Activated T-cell treated with anti-CD3 and anti-CD28 coated beads, Interleukin-2, amount 50 U/mL, for 24 hours (primary cell): Measurements from ENCODE around the gene RNF4.

Experiments used
- DNase-seq: peaks from one replicate; pipeline ENCODE4 v3.0.0-alpha.2; 2020
- H3K27ac Mint-ChIP-seq: 2 replicates; pipeline ENCODE4 v1.8.0; 2020; ENCODE audit warnings: mild to moderate bottlenecking, mixed read lengths
- H3K27me3 Mint-ChIP-seq: 2 replicates; pipeline ENCODE4 v1.8.0; 2020; ENCODE audit warnings: mixed read lengths
- H3K36me3 Mint-ChIP-seq: 2 replicates; pipeline ENCODE4 v1.8.0; 2020; ENCODE audit warnings: low read depth, mixed read lengths
- H3K4me1 Mint-ChIP-seq: 2 replicates; pipeline ENCODE4 v1.8.0; 2020; ENCODE audit warnings: low read depth, mixed read lengths
- H3K4me3 Mint-ChIP-seq: 2 replicates; pipeline ENCODE4 v1.8.0; 2020; ENCODE audit warnings: mild to moderate bottlenecking, moderate library complexity, mixed read lengths
- H3K9me3 Mint-ChIP-seq: 2 replicates; pipeline ENCODE4 v1.8.0; 2020; ENCODE audit warnings: mixed read lengths

The RNF4 gene

GRCh38 chr4:2432991-2433530 lies 35.8 kb upstream of the RNF4 start:
- no peak for DNase-seq
- no peaks in the 10 kb centered on the region for H3K27me3 Mint-ChIP-seq

DNA sequence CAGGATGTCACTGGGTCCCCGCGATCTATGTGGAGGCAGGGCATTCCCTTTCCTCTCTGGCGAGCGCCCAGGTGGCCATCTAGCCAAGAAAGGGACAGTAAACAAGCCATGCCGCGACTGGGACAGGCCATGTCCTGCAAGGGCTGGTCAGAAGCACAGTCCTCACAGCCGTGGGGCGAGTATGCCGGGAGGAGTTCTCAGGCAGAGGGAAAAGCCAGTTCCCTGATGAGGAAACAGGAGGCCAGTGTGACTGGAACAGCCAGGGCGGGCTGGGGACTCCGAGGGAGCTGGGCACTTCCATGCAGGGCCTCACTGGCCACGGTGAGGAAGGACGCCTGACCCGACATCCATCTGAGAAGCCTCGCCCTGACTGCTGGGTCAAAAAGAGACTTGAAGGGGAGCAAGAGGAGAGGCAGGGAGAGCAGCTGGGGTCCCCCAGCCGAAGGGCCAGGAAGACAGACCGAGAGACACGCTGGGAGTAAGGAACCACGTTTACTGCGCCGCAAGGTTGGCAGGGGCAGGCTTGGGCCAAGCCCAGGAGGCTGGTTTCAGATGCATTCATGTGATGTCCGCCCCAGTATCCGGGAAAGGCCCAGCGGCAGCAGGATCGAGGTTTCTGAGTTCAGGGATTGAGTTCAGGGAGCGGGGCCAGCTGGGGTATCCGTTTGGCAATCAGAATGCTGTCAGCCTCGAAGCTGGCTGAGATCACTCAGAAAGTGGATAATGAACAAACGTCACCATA lies 35.1 kb upstream of the RNF4 start:
- no peaks in the 10 kb centered on the region for H3K4me1 Mint-ChIP-seq
- H3K36me3 Mint-ChIP-seq, result no peaks in the 10 kb centered on the region

More at GRCh38 chr4:2432991-2433530, 35.8 kb upstream of the RNF4 start:
- no peak overlapping the region for H3K4me3 Mint-ChIP-seq
- H3K4me1 Mint-ChIP-seq, result no peaks in the 10 kb centered on the region
- no peak overlapping the region for H3K27ac Mint-ChIP-seq
- no peaks in the 10 kb centered on the region for H3K9me3 Mint-ChIP-seq
- H3K36me3 Mint-ChIP-seq, result no peaks in the 10 kb centered on the region

DNA sequence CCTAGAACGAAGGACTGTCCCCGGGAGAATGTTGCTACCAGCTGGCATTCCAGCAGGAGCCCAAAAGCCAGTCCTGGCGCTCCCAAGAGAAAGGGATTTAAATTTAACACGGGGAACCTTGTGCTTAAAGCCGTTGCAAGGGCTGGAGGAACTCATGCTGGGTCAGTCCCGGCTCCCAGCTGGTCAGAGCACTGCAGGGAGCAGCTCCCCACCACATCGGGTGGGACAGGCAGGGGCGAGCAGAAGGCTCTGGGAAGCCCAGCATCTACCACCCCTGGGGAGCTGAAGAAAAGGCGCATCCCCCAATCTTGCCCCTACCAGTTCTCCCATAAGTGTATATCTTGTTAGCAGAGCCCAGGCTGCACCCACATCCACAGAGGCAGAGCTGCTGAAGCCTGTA lies 34.5 kb upstream of the RNF4 start:
- H3K9me3 Mint-ChIP-seq, result no peaks in the 10 kb centered on the region
- peaks cover under 1% of the 10 kb centered on the region for H3K4me1 Mint-ChIP-seq
- DNase-seq, result no peak
- H3K27me3 Mint-ChIP-seq, result no peaks in the 10 kb centered on the region
- H3K27ac Mint-ChIP-seq, result no peak overlapping the region
- H3K4me3 Mint-ChIP-seq, result no peak overlapping the region
- no peaks in the 10 kb centered on the region for H3K36me3 Mint-ChIP-seq

More for the DNA sequence above, 35.1 kb upstream of the RNF4 start:
- no peaks in the 10 kb centered on the region for H3K27me3 Mint-ChIP-seq
- H3K27ac Mint-ChIP-seq, result no peak overlapping the region
- no peak for DNase-seq
- H3K9me3 Mint-ChIP-seq, result no peaks in the 10 kb centered on the region
- no peak overlapping the region for H3K4me3 Mint-ChIP-seq

- Mint-ChIP-seq H3K27ac (no peak overlapping the region), H3K9me3 (no peaks in the 10 kb centered on the region), H3K27me3 (no peaks in the 10 kb centered on the region), H3K4me3 (no peak overlapping the region), H3K4me1 (peaks cover 3% of the 10 kb centered on the region), H3K36me3 (no peaks in the 10 kb centered on the region)
- no peak for DNase-seq
Observed at GRCh38 chr4:2436301-2436700, 32.6 kb upstream of the RNF4 start.

GRCh38 chr4:2436761-2437474 lies 32.0 kb upstream of the RNF4 start:
- H3K27ac Mint-ChIP-seq, result no peak overlapping the region
- H3K9me3 Mint-ChIP-seq, result no peaks in the 10 kb centered on the region
- H3K36me3 Mint-ChIP-seq, result no peaks in the 10 kb centered on the region
- H3K4me3 Mint-ChIP-seq, result no peak overlapping the region
- peaks cover 7% of the 10 kb centered on the region for H3K4me1 Mint-ChIP-seq
- DNase-seq, result no peak
- no peaks in the 10 kb centered on the region for H3K27me3 Mint-ChIP-seq

- Mint-ChIP-seq H3K4me3 (no peak overlapping the region), H3K36me3 (no peaks in the 10 kb centered on the region), H3K27me3 (no peaks in the 10 kb centered on the region), H3K9me3 (no peaks in the 10 kb centered on the region), H3K27ac (no peak overlapping the region), H3K4me1 (peaks cover 7% of the 10 kb centered on the region)
- DNase-seq, result no peak
Observed at GRCh38 chr4:2437475-2438215, 31.3 kb upstream of the RNF4 start.

DNA sequence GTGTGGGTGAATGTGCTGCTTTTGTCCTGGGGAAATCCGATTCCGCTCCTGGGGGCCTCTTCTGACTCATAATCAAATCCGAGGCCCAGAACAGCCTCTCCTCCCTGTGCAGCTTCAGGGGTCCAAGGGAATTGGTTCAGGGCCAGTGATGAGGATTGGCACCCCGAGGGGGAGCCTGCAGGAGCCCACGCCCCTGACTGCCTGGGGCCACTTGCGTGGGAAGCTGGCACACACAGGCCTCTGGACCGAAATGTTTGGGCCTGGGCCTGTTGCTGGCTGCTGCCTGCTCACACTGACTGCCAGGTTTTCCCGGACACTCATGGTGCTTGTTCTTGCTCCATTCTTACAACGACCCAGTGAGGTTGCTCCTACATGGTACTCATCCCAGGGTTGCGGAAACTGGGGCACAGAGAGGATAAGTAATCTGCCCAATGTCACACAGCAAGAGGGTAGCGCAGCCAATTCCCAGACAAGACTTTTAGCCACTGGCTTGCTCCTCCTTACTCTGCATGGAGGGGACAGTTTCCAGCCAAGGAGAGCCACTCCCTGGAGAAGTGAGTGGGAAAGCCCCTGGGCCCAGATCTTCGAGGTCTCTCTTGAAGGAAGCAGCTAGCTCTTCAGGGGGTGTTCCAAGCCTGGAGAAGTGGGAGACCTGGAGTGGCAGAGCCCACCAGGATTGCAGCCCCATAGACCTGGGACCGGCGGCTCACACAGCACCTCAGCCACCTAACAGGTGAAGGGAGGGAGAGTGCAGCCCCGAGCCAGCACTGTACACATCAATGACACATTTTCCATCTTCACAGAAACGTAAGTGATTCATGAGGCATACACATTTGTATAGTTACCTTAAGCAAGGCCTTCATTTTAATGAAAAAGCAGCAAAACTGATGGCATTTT lies 29.8 kb upstream of the RNF4 start:
- DNase-seq, result no peak
- Mint-ChIP-seq H3K4me1 (peaks cover 7% of the 10 kb centered on the region), H3K9me3 (no peaks in the 10 kb centered on the region), H3K36me3 (no peaks in the 10 kb centered on the region), H3K4me3 (no peak overlapping the region), H3K27ac (no peak overlapping the region), H3K27me3 (no peaks in the 10 kb centered on the region)

DNA sequence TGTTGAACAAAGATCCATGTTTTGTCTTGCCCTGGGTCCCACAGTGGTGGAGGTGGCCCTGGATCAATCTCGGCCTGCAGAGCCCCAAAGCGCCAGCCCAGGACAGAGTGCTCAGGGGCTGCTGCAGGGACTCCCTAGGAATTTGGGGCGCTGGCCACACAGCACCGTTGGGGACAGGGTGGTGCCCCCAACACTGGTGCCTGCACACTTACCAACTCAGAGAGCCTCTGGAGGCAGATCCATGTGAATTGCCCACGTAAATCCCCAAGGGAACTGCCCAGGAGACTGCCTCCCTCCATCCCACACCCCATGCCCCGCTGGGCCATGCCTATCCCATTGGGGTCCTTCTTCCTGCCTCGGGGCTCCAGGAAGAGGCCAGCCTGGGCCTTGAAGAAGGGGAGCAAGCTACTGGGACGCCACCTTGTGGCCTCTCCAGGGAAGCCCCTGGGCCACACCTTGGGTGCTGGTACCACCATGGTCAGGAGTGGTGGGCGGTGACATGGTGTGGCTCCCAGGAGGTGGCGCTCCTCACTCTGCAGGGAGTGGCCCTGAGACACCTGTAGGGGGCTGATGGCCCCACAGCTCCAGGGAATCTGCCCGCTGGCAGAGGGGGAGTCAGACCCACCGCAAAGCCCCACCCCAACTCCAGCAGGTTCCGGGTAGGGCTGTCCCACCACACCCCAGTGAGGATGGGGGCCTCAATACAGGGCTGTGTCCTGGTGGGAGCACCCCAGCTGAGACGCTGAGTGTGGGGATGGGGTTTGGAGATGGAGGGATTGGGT lies 27.3 kb upstream of the RNF4 start:
- Mint-ChIP-seq H3K36me3 (no peaks in the 10 kb centered on the region), H3K9me3 (no peaks in the 10 kb centered on the region), H3K4me3 (no peak overlapping the region), H3K27me3 (no peaks in the 10 kb centered on the region), H3K4me1 (peaks cover 7% of the 10 kb centered on the region), H3K27ac (no peak overlapping the region)
- DNase-seq, result peak; percentile 80

DNA sequence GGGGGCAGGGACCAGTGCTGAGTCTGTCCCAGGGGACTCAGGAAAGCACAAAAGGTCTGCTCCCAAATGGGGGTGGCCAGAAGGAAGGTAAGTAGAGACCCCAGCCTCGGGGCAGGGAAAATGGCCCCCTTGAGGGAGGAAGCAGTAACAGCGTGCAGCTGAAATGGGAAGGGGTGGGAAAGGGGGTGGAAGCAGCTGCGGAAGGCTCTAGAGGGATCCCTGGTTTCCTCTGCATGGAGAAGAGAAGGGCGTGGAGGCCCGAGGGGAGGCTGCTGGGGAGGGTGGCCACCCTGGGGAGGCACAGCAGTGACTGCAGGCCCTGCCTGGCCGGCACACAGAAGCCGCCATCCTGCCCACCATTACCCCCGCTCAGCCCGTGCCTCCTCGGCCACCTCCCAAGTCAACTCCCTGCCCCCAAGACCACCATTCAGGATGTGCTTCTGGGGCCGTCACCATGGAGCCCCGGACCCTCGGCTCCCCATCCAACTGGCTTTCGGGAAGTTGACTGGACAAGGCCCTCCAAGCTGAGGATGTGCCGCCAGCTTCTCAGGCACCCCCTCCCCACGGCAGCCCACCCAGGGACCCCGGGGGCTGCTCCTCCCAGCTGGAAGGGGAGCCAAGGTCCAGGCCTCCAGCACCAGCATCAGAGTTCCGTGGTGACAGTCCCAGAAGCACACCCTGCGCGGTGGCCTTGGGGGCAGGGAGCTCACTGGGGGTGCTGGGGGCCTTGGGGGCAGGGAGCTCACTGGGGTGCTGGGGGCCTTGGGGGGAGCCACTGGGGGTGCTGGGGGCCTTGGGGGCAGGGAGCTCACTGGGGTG lies 26.5 kb upstream of the RNF4 start:
- H3K36me3 Mint-ChIP-seq, result no peaks in the 10 kb centered on the region
- no peak for DNase-seq
- H3K27ac Mint-ChIP-seq, result no peak overlapping the region
- H3K4me1 Mint-ChIP-seq, result peaks cover 7% of the 10 kb centered on the region
- no peaks in the 10 kb centered on the region for H3K27me3 Mint-ChIP-seq
- H3K4me3 Mint-ChIP-seq, result no peak overlapping the region
- H3K9me3 Mint-ChIP-seq, result no peaks in the 10 kb centered on the region

- Mint-ChIP-seq H3K36me3 (no peaks in the 10 kb centered on the region), H3K4me1 (peaks cover 7% of the 10 kb centered on the region), H3K4me3 (no peak overlapping the region), H3K27ac (no peak overlapping the region), H3K9me3 (no peaks in the 10 kb centered on the region), H3K27me3 (no peaks in the 10 kb centered on the region)
- DNase-seq, result no peak
Observed at GRCh38 chr4:2443061-2443730, 25.7 kb upstream of the RNF4 start.

DNA sequence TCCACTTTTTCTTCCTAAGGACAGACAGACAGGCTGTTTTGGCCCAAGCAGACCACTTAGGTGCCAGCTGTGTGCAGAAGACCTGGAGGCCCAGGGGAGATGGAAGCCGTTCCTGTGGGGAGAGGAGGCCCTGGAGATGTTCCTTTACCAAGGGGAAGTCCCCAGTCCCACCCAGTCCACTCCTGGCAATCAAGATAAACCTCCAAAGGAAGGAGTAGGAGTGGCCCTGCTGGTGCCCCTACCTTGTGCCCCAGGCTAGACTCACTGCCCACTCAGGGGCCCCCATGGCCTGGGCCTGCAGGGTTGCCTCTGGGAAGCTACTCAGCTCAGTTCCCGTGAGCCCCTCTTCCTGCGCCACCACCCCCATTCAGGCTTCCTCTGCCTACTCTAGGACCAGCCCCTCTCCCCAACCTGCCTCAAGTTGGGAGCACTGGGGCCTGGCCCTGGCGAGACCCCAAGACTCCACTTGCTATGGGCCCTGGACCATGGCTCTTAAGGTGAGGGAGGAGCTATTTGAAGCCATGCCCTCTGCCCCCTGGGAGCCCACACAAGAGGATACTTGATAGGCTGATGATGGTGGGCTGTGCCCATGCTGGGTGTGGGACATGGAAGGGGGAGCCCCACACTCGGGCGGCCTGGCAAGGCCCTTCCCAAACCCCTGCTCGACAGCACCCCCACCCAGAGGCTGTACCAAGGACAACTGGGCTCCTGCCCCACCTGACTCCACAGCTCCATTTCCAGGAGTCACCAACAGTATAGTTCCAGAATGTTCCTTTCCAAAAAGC lies 24.8 kb upstream of the RNF4 start:
- H3K4me3 Mint-ChIP-seq, result no peak overlapping the region

DNA sequence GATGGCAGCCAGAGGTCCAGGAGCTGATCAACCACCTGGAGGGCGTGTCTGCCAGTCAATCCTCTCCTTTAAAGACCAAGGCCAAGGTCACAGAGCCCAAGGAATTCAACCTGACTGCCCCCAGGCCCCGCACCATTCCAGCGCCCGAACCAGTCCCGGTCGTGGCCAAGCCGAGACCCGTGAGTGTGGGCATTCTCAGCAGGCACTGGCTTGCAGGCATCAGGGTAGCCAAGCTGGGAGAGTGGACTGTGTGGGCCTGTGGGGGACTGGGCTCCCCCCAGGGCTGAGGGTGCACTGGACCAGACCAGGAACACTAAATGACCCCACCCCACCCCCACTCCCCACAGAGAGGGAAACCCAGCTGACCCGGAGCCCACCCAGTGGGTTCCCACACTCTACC lies 23.8 kb upstream of the RNF4 start:
- DNase-seq, result no peak
- Mint-ChIP-seq H3K4me1 (peaks cover 4% of the 10 kb centered on the region), H3K27ac (no peak overlapping the region)

More for the DNA sequence above, 24.8 kb upstream of the RNF4 start:
- Mint-ChIP-seq H3K27ac (no peak overlapping the region), H3K27me3 (no peaks in the 10 kb centered on the region), H3K4me1 (peaks cover 7% of the 10 kb centered on the region), H3K36me3 (no peaks in the 10 kb centered on the region), H3K9me3 (no peaks in the 10 kb centered on the region)
- no peak for DNase-seq

More for the DNA sequence above, 23.8 kb upstream of the RNF4 start:
- Mint-ChIP-seq H3K36me3 (no peaks in the 10 kb centered on the region), H3K9me3 (no peaks in the 10 kb centered on the region), H3K4me3 (no peak overlapping the region), H3K27me3 (no peaks in the 10 kb centered on the region)
